ENCODE data around the gene PTPRD. TPM values are rescaled to one million over a fixed set of nuclear protein-coding genes. Genes with fewer than 3 reads are reported as not detected.

PTPRD gene
- total and polyA plus RNA-seq, 2 of the 4 experiments (the other 2 are of a cell fraction), result 0.07 to 0.18 TPM

- H4K91ac ChIP-seq (ENCODE audit: insufficient read depth, low read depth, low read length), result no peak overlapping the region
- no peaks in the 10 kb centered on the region for H3K9me1 ChIP-seq (ENCODE audit: insufficient read depth, low read length)
- ATAC-seq (ENCODE audit: low read depth) (no peak), DNase-seq (no peak)
- no peak overlapping the region for H2BK20ac ChIP-seq (ENCODE audit: low read depth, low read length)
- H3K18ac ChIP-seq (ENCODE audit: low read depth, low read length), result no peak overlapping the region
- TF ChIP-seq CHD1 (IDR thresholded peaks at IDR 0.05; ENCODE audit: low read depth, low read length) (no peak), RCOR1 (IDR thresholded peaks at IDR 0.05; ENCODE audit: insufficient replicate concordance, low read length) (no peak), MAFK (IDR thresholded peaks at IDR 0.05; ENCODE audit: low read depth, low read length) (no peak), BHLHE40 (IDR thresholded peaks at IDR 0.05; ENCODE audit: low read depth, low read length) (no peak), FOS (IDR thresholded peaks at IDR 0.05; ENCODE audit: low read depth, low read length) (no peak), ELK1 (IDR thresholded peaks at IDR 0.05; ENCODE audit: borderline replicate concordance, low read depth, low read length) (no peak), RFX5 (IDR thresholded peaks at IDR 0.05; ENCODE audit: low read depth, low read length) (no peak), MAZ (IDR thresholded peaks at IDR 0.05; ENCODE audit: borderline replicate concordance, low read depth, low read length) (no peak), POLR2A (IDR thresholded peaks at IDR 0.05; ENCODE audit: low read depth, low read length) (no peak), CEBPB (IDR thresholded peaks at IDR 0.05; ENCODE audit: low read depth, low read length) (no peak), MXI1 (IDR thresholded peaks at IDR 0.05; ENCODE audit: borderline replicate concordance, low read depth, low read length) (no peak), NFE2L2 (IDR thresholded peaks at IDR 0.05; ENCODE audit: low read depth, low read length) (no peak), RAD21 (IDR thresholded peaks at IDR 0.05; ENCODE audit: low read length) (no peak), SMC3 (IDR thresholded peaks at IDR 0.05; ENCODE audit: low read depth, low read length) (no peak)
- TF ChIP-seq, protein P1, sequence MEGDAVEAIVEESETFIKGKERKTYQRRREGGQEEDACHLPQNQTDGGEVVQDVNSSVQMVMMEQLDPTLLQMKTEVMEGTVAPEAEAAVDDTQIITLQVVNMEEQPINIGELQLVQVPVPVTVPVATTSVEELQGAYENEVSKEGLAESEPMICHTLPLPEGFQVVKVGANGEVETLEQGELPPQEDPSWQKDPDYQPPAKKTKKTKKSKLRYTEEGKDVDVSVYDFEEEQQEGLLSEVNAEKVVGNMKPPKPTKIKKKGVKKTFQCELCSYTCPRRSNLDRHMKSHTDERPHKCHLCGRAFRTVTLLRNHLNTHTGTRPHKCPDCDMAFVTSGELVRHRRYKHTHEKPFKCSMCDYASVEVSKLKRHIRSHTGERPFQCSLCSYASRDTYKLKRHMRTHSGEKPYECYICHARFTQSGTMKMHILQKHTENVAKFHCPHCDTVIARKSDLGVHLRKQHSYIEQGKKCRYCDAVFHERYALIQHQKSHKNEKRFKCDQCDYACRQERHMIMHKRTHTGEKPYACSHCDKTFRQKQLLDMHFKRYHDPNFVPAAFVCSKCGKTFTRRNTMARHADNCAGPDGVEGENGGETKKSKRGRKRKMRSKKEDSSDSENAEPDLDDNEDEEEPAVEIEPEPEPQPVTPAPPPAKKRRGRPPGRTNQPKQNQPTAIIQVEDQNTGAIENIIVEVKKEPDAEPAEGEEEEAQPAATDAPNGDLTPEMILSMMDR (conservative IDR thresholded peaks at IDR 0.05; ENCODE audit: low read depth, low read length), result no peak
- TF ChIP-seq, protein P2, sequence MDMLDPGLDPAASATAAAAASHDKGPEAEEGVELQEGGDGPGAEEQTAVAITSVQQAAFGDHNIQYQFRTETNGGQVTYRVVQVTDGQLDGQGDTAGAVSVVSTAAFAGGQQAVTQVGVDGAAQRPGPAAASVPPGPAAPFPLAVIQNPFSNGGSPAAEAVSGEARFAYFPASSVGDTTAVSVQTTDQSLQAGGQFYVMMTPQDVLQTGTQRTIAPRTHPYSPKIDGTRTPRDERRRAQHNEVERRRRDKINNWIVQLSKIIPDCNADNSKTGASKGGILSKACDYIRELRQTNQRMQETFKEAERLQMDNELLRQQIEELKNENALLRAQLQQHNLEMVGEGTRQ (IDR thresholded peaks at IDR 0.05; ENCODE audit: low read depth, low read length), result no peak
- no peak overlapping the region for H2BK5ac ChIP-seq (ENCODE audit: low read depth, low read length, poor library complexity, severe bottlenecking)
- intact Hi-C loops (cut with micrococcal nuclease) (no loop called here), in situ Hi-C loops (cut with MboI; ENCODE audit: low sequenced_read_pairs) (no loop called here), dilution Hi-C loops (cut with HindIII; ENCODE audit: low sequenced_read_pairs, unreplicated experiment) (no loop called here)
- H4K8ac ChIP-seq (ENCODE audit: low read depth in 2 of 2, low read length in 2 of 2), result no peak overlapping the region
- no peak overlapping the region for H4K5ac ChIP-seq (ENCODE audit: low read depth, low read length)
- H3K23ac ChIP-seq (ENCODE audit: low read depth, low read length), result no peak overlapping the region
- no peak overlapping the region for H3K4ac ChIP-seq (ENCODE audit: low read depth, low read length)
- no peaks in the 10 kb centered on the region for H4K20me1 ChIP-seq (ENCODE audit: insufficient read depth, low read length)
- WGBS, 2 experiments (ENCODE audit: extremely low coverage in 2 of 2, insufficient read length in 1 of 2), result no CpG with 5 or more reads among the region's 2 CpGs
- H3K4me3 ChIP-seq (ENCODE audit: insufficient read depth, low read depth, low read length), result no peak overlapping the region
- POLR2A ChIA-PET (ENCODE audit: unreplicated experiment), result no interaction called here
- no peaks in the 10 kb centered on the region for H3K4me1 ChIP-seq (ENCODE audit: control insufficient read depth, insufficient read depth, low read length)
- no peak overlapping the region for H2AFZ ChIP-seq (replicated peaks; ENCODE audit: low read length, poor library complexity)
- H2AK5ac ChIP-seq (ENCODE audit: low read depth, low read length), result no peak overlapping the region
- CTCF ChIA-PET, result no interaction called here
- no peak overlapping the region for H3K14ac ChIP-seq (replicated peaks; ENCODE audit: low read depth, low read length)
- no peak overlapping the region for H2BK120ac ChIP-seq (ENCODE audit: low read depth, low read length)
- H2BK15ac ChIP-seq (ENCODE audit: low read depth, low read length), result no peak overlapping the region
- H3K36me3 ChIP-seq (ENCODE audit: control insufficient read depth, insufficient read depth, low read length), result no peaks in the 10 kb centered on the region
- peaks cover 2% of the 10 kb centered on the region; the same call in 1 of the 2 replicates for H3K9me3 ChIP-seq (ENCODE audit: control insufficient read depth, insufficient read depth, low read length)
- no peaks in the 10 kb centered on the region; the same call in 1 of the 2 replicates for H3K27me3 ChIP-seq (ENCODE audit: control insufficient read depth, insufficient read depth, low read length)
- H3K56ac ChIP-seq (ENCODE audit: extremely low read depth, insufficient read depth, low read length), result no peak overlapping the region
- no peak overlapping the region for H3K27ac ChIP-seq (ENCODE audit: insufficient read depth, low read length)
- no peaks in the 10 kb centered on the region for H3K79me1 ChIP-seq (ENCODE audit: low read depth in 1 of 2, low read length in 2 of 2)
- no peak overlapping the region for H3K9ac ChIP-seq (ENCODE audit: low read depth, low read length)
- no TSS peak for BruUV-seq (replicated peaks)
- no peak overlapping the region for H3K4me2 ChIP-seq (ENCODE audit: low read depth, low read length)
- no peak overlapping the region for H2AK9ac ChIP-seq (replicated peaks; ENCODE audit: low read depth, low read length, poor library complexity)
Measured at GRCh38 chr9:8680658-8681057, 1932.1 kb downstream of the PTPRD start.
